ENCODE data around the gene DDX21.
A peak's percentile ranks its signal among the peaks of the same experiment; 100 is the strongest.
"Not testable (repeated sequence)": the region's sequence is repeated elsewhere in the genome, so short reads cannot be mapped to it uniquely, and the experiment has no call there.

DDX21 gene

GRCh38 chr10:68988530-68989316 lies 32.8 kb downstream of the DDX21 start, which contains the start of gene KIFBP:
TSS of gene KIFBP (plus strand) at chr10:68988803. CDS start at chr10:68988833, 30 bp downstream.
- ATAC-seq (peak; percentile 89), DNase-seq (peak; percentile 84)

- no peak for DNase-seq
- ATAC-seq, result no peak
These were observed 33.5 kb downstream of the DDX21 start for GRCh38 chr10:68989317-68989990.

GRCh38 chr10:68992636-68993440 lies 36.9 kb downstream of the DDX21 start:
- DNase-seq, result no peak
- ATAC-seq, result no peak

- peak; percentile 0 for ATAC-seq
These were observed 41.2 kb downstream of the DDX21 start for GRCh38 chr10:68997211-68997610.

GRCh38 chr10:69004821-69005220 lies 48.9 kb downstream of the DDX21 start:
- no peak for ATAC-seq
- DNase-seq, result no peak

More at GRCh38 chr10:68997211-68997610, 41.2 kb downstream of the DDX21 start:
- DNase-seq, result no peak

- no peak for DNase-seq
- no peak for ATAC-seq
These were observed 49.9 kb downstream of the DDX21 start for GRCh38 chr10:69005704-69006485.

- DNase-seq, result no peak
- ATAC-seq, result no peak
These were observed 51.3 kb downstream of the DDX21 start for GRCh38 chr10:69007260-69007659.

- no peak for DNase-seq
- ATAC-seq, result no peak
These were observed 53.4 kb downstream of the DDX21 start for GRCh38 chr10:69009360-69009759.

GRCh38 chr10:69010151-69010640 lies 54.2 kb downstream of the DDX21 start:
- no peak for ATAC-seq

GRCh38 chr10:69012778-69013177 lies 56.8 kb downstream of the DDX21 start:
- DNase-seq, result not testable (repeated sequence)
- peak; percentile 72 for ATAC-seq

More at GRCh38 chr10:69010151-69010640, 54.2 kb downstream of the DDX21 start:
- no peak for DNase-seq

- DNase-seq (no peak), ATAC-seq (no peak)
These were observed 58.2 kb downstream of the DDX21 start for GRCh38 chr10:69014171-69014570.

GRCh38 chr10:69018613-69019012 lies 62.6 kb downstream of the DDX21 start:
- DNase-seq, result no peak
- no peak for ATAC-seq

GRCh38 chr10:69022611-69023010 lies 66.6 kb downstream of the DDX21 start:
- ATAC-seq, result no peak
- DNase-seq, result no peak

GRCh38 chr10:69025370-69025896 lies 69.5 kb downstream of the DDX21 start:
- DNase-seq (no peak), ATAC-seq (no peak)

- DNase-seq, result no peak
- no peak for ATAC-seq
These were observed 77.3 kb downstream of the DDX21 start for GRCh38 chr10:69033256-69033655.

Data from stimulated activated naive CD8-positive, alpha-beta T cell treated with anti-CD3 and anti-CD28 coated beads, Interleukin-15, Interleukin-2, amounts not matched to agents 100 U/mL and 50 U/mL, for 24 hours (primary cell).